ENCODE results near the gene FERMT2. TPM values are rescaled to one million over a fixed set of nuclear protein-coding genes. Genes with fewer than 3 reads are reported as not detected.
A peak's percentile ranks its signal among the peaks of the same experiment; 100 is the strongest.

Gene FERMT2
- total and polyA plus RNA-seq, 5 donors from 2014 or later = 0.22 TPM; not detected in 4

DNA sequence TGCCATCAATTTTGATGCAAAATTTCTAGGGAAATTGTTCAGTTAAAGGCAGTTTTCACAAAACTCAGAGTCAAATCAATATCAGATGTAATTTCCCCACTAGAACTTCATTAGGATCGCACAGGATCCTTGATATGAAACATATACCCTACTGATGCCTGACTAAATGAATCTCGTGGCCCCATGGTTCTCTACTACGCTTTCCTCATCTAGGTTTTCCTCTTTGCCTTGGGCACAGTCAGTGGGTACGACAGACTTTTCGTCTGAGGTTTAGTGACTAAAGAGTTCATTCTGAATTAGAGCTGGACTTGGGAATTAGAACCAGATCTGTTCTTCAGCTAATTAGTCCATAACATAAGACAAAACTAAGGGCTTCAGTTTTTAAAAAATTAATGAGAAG is 117.0 kb downstream of the FERMT2 start:
- Histone ChIP-seq H3K9me3 (ENCODE audit: control insufficient read depth in 2 of 2, low read length in 2 of 2) (no peaks in the 10 kb centered on the region), H3K27me3 (ENCODE audit: control insufficient read depth, insufficient read depth, low read length) (no peaks in the 10 kb centered on the region), H3K4me3 (ENCODE audit: low read depth, low read length) (no peak overlapping the region), H3K36me3 (ENCODE audit: control insufficient read depth, insufficient read depth, low read length) (no peaks in the 10 kb centered on the region), H3K27ac (ENCODE audit: insufficient read depth, low read length, poor library complexity, severe bottlenecking) (no peak overlapping the region), H3K4me1 (ENCODE audit: control insufficient read depth, insufficient read depth, low read length, poor library complexity, severe bottlenecking) (no peaks in the 10 kb centered on the region)
- ATAC-seq (ENCODE audit: low read depth in 2 of 2) = no peak
- DNase-seq = no peak
- no peaks in the 10 kb centered on the region for H3K36me3 Mint-ChIP-seq
- H3K27me3 Mint-ChIP-seq = peaks cover 9% of the 10 kb centered on the region
- no peaks in the 10 kb centered on the region for H3K9me3 Mint-ChIP-seq
- no peak overlapping the region for H3K27ac Mint-ChIP-seq
- H3K4me1 Mint-ChIP-seq = no peaks in the 10 kb centered on the region
- H3K4me3 Mint-ChIP-seq = no peak overlapping the region

GRCh38 chr14:52829527-52830185 is 121.2 kb downstream of the FERMT2 start:
- ATAC-seq (ENCODE audit: low read depth in 2 of 2) (no peak), DNase-seq (no peak)
- Mint-ChIP-seq H3K27ac (no peak overlapping the region), H3K9me3 (no peaks in the 10 kb centered on the region), H3K27me3 (peaks cover 7% of the 10 kb centered on the region), H3K4me3 (no peak overlapping the region), H3K4me1 (peaks cover 0 to under 1% (median 0%) of the 10 kb centered on the region in 4 donors), H3K36me3 (no peaks in the 10 kb centered on the region)
- Histone ChIP-seq H3K9me3 (ENCODE audit: control insufficient read depth in 2 of 2, low read length in 2 of 2) (no peaks in the 10 kb centered on the region), H3K27me3 (ENCODE audit: control insufficient read depth, insufficient read depth, low read length) (no peaks in the 10 kb centered on the region), H3K36me3 (ENCODE audit: control insufficient read depth, insufficient read depth, low read length) (no peaks in the 10 kb centered on the region), H3K4me3 (ENCODE audit: low read depth, low read length) (no peak overlapping the region), H3K27ac (ENCODE audit: insufficient read depth, low read length, poor library complexity, severe bottlenecking) (no peak overlapping the region), H3K4me1 (ENCODE audit: control insufficient read depth, insufficient read depth, low read length, poor library complexity, severe bottlenecking) (no peaks in the 10 kb centered on the region)

DNA sequence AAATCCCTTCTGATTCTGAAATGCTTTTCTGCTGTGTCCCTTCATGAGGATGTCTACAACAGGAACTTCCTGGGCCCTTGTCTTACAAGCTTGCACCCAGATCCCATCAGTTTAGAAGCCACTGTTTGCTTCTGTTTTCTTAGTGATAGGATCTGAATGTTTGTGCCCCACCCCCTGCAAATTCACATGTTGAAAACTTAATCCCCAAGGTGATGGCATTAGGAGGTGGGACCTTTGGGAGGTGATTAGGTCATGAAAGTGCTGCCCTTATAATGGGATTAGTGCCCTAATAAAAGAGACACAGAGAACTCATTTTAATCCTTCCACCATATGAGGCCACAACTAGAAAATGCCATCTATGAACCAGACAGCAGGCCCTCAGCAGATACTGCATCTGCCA is 123.4 kb downstream of the FERMT2 start:
- no peaks in the 10 kb centered on the region for H3K9me3 ChIP-seq (ENCODE audit: control insufficient read depth in 2 of 2, low read length in 2 of 2)
- H3K4me3 Mint-ChIP-seq = no peak overlapping the region
- H3K9me3 Mint-ChIP-seq = no peaks in the 10 kb centered on the region
- DNase-seq = no peak
- no peak overlapping the region for H3K27ac ChIP-seq (ENCODE audit: insufficient read depth, low read length, poor library complexity, severe bottlenecking)
- H3K36me3 ChIP-seq (ENCODE audit: control insufficient read depth, insufficient read depth, low read length) = no peaks in the 10 kb centered on the region
- peaks cover 0 to 4% (median 0%) of the 10 kb centered on the region in 4 donors for H3K4me1 Mint-ChIP-seq
- no peaks in the 10 kb centered on the region for H3K36me3 Mint-ChIP-seq
- H3K4me3 ChIP-seq (ENCODE audit: low read depth, low read length) = no peak overlapping the region
- no peak overlapping the region for H3K27ac Mint-ChIP-seq
- H3K4me1 ChIP-seq (ENCODE audit: control insufficient read depth, insufficient read depth, low read length, poor library complexity, severe bottlenecking) = no peaks in the 10 kb centered on the region
- H3K27me3 ChIP-seq (ENCODE audit: control insufficient read depth, insufficient read depth, low read length) = no peaks in the 10 kb centered on the region
- no peak for ATAC-seq (ENCODE audit: low read depth in 2 of 2)
- peaks cover 14% of the 10 kb centered on the region for H3K27me3 Mint-ChIP-seq

DNA sequence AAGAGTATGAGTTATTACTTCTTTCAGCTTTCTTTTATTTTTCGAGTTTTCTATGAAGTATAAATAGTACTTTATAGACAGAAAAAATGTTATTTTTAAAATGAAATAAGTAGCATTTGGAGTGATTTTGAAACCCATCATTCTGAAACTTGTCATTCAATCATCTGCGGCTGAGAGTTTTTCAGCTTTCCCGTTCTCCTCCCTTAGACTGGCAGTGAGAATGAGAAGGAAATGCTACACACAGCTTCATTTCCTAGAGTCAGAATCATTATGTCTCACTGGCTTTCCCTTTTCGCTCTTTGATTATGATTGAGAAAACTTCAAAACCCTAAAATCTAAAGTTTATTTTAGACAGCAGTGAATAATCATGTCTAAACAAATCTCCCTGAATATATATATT is 125.8 kb downstream of the FERMT2 start:
- Histone ChIP-seq H3K27ac (ENCODE audit: insufficient read depth, low read length, poor library complexity, severe bottlenecking) (no peak overlapping the region), H3K36me3 (ENCODE audit: control insufficient read depth, insufficient read depth, low read length) (no peaks in the 10 kb centered on the region), H3K4me1 (ENCODE audit: control insufficient read depth, insufficient read depth, low read length, poor library complexity, severe bottlenecking) (no peaks in the 10 kb centered on the region), H3K9me3 (ENCODE audit: control insufficient read depth in 2 of 2, low read length in 2 of 2) (no peaks in the 10 kb centered on the region), H3K27me3 (ENCODE audit: control insufficient read depth, insufficient read depth, low read length) (no peaks in the 10 kb centered on the region), H3K4me3 (ENCODE audit: low read depth, low read length) (no peak overlapping the region)
- H3K36me3 Mint-ChIP-seq = no peaks in the 10 kb centered on the region
- peaks cover 14% of the 10 kb centered on the region for H3K27me3 Mint-ChIP-seq
- H3K4me3 Mint-ChIP-seq = no peak overlapping the region
- peaks cover 0 to 2% (median 0%) of the 10 kb centered on the region in 7 donors for H3K9me3 Mint-ChIP-seq
- no peak overlapping the region for H3K27ac Mint-ChIP-seq
- ATAC-seq (ENCODE audit: low read depth in 2 of 2) = no peak
- H3K4me1 Mint-ChIP-seq = peaks cover 0 to 4% (median 0%) of the 10 kb centered on the region in 4 donors
- peak in 1 of 3 donors; percentile 4 for DNase-seq

DNA sequence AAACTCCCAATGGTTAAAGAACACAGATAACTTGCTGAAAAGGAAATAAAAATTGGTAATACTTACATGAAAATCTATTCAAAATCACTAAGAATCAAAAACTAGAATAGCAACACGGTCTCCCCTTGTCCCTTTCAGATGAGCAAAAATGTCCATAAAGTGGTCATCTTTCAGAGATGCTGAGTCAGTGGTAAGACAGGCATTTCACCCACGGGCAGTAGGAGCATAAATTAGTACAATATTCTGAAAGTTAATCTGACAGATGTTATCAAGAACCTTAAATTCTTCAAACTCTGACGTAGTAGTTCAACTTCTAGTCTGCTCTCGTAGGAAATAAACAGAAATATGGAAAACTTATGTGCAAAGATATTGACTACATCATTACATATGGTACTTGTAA is 126.4 kb downstream of the FERMT2 start:
- H3K27me3 Mint-ChIP-seq = peaks cover 14% of the 10 kb centered on the region
- Histone ChIP-seq H3K4me3 (ENCODE audit: low read depth, low read length) (no peak overlapping the region), H3K27me3 (ENCODE audit: control insufficient read depth, insufficient read depth, low read length) (no peaks in the 10 kb centered on the region), H3K4me1 (ENCODE audit: control insufficient read depth, insufficient read depth, low read length, poor library complexity, severe bottlenecking) (no peaks in the 10 kb centered on the region), H3K9me3 (ENCODE audit: control insufficient read depth in 2 of 2, low read length in 2 of 2) (no peaks in the 10 kb centered on the region), H3K36me3 (ENCODE audit: control insufficient read depth, insufficient read depth, low read length) (no peaks in the 10 kb centered on the region), H3K27ac (ENCODE audit: insufficient read depth, low read length, poor library complexity, severe bottlenecking) (no peak overlapping the region)
- no peak overlapping the region for H3K27ac Mint-ChIP-seq
- H3K4me3 Mint-ChIP-seq = no peak overlapping the region
- no peak for DNase-seq
- no peaks in the 10 kb centered on the region for H3K36me3 Mint-ChIP-seq
- peaks cover 0 to 4% (median 0%) of the 10 kb centered on the region in 4 donors for H3K4me1 Mint-ChIP-seq
- no peak for ATAC-seq (ENCODE audit: low read depth in 2 of 2)
- peaks cover 0 to 2% (median 0%) of the 10 kb centered on the region in 7 donors for H3K9me3 Mint-ChIP-seq

DNA sequence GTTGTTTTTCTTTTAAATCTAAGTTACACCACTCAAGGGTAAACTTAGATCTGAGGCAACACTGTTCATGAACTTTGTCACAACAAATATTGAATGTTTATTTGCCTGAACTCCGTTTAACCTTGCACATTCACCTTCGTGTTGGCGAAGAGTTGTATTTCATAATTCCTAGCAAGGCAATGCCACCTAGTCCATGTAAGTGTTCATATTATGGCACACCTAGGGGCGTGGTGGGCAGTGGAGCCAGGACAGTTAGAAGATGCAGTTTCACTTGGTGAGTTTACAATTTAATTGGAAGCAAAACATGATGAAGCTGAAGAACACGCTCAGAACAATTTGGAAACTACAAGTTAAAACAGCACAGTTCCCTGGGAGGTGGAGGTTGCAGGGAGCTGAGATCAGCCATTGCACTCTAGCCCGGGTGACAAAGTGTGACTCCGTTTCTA is 129.0 kb downstream of the FERMT2 start:
- peaks cover 18% of the 10 kb centered on the region for H3K27me3 Mint-ChIP-seq
- H3K36me3 Mint-ChIP-seq = no peaks in the 10 kb centered on the region
- no peaks in the 10 kb centered on the region for H3K4me1 ChIP-seq (ENCODE audit: control insufficient read depth, insufficient read depth, low read length, poor library complexity, severe bottlenecking)
- peaks cover 0 to 2% (median 0%) of the 10 kb centered on the region in 7 donors for H3K9me3 Mint-ChIP-seq
- no peak overlapping the region for H3K4me3 ChIP-seq (ENCODE audit: low read depth, low read length)
- H3K9me3 ChIP-seq (ENCODE audit: control insufficient read depth in 2 of 2, low read length in 2 of 2) = no peaks in the 10 kb centered on the region
- DNase-seq (no peak), ATAC-seq (ENCODE audit: low read depth in 2 of 2) (no peak)
- no peaks in the 10 kb centered on the region for H3K36me3 ChIP-seq (ENCODE audit: control insufficient read depth, insufficient read depth, low read length)
- H3K27ac ChIP-seq (ENCODE audit: insufficient read depth, low read length, poor library complexity, severe bottlenecking) = no peak overlapping the region
- peaks cover 0 to 4% (median 0%) of the 10 kb centered on the region in 4 donors for H3K4me1 Mint-ChIP-seq
- H3K27ac Mint-ChIP-seq = no peak overlapping the region
- no peak overlapping the region for H3K4me3 Mint-ChIP-seq
- peaks cover 2% of the 10 kb centered on the region for H3K27me3 ChIP-seq (ENCODE audit: control insufficient read depth, insufficient read depth, low read length)

DNA sequence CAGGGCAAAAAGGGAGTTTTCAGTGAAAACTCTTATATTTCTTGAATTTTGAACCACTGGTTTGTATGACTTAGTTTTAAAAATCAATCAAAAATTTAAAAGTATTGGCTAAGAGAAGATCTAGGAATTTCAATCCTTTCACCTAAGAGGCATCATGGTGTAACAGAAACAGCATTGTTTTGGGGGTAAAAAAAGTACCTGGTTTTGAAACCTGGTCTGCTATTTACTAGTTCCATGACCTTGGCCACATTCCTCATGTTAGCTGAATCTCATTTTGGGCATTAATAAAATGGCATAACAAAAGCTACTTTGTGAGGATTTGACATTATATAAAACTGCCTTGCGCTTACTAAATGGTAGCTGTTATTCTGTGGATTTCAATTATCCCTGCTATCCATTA is 142.7 kb downstream of the FERMT2 start:
- Histone ChIP-seq H3K4me3 (ENCODE audit: low read depth, low read length) (no peak overlapping the region), H3K27me3 (ENCODE audit: control insufficient read depth, insufficient read depth, low read length) (no peaks in the 10 kb centered on the region), H3K27ac (ENCODE audit: insufficient read depth, low read length, poor library complexity, severe bottlenecking) (no peak overlapping the region), H3K36me3 (ENCODE audit: control insufficient read depth, insufficient read depth, low read length) (no peaks in the 10 kb centered on the region), H3K9me3 (ENCODE audit: control insufficient read depth in 2 of 2, low read length in 2 of 2) (no peaks in the 10 kb centered on the region), H3K4me1 (ENCODE audit: control insufficient read depth, insufficient read depth, low read length, poor library complexity, severe bottlenecking) (no peaks in the 10 kb centered on the region)
- Mint-ChIP-seq H3K4me1 (peaks cover 0 to 5% (median 2%) of the 10 kb centered on the region in 4 donors), H3K9me3 (peaks cover 0 to 2% (median 0%) of the 10 kb centered on the region in 7 donors), H3K27me3 (peaks cover 9% of the 10 kb centered on the region), H3K4me3 (no peak overlapping the region), H3K27ac (no peak overlapping the region), H3K36me3 (no peaks in the 10 kb centered on the region)
- no peak for ATAC-seq (ENCODE audit: low read depth in 2 of 2)
- DNase-seq = no peak

All from CD4-positive, CD25-positive, alpha-beta regulatory T cell (primary cell).